Measurements from ENCODE around the gene TMEM229B. TPM values are rescaled to one million over a fixed set of nuclear protein-coding genes. Genes with fewer than 3 reads are reported as not detected.

Gene TMEM229B
- total and polyA plus RNA-seq, 3 experiments from 2014 or later = 3.2 to 34.4 (median 4.4) TPM

DNA sequence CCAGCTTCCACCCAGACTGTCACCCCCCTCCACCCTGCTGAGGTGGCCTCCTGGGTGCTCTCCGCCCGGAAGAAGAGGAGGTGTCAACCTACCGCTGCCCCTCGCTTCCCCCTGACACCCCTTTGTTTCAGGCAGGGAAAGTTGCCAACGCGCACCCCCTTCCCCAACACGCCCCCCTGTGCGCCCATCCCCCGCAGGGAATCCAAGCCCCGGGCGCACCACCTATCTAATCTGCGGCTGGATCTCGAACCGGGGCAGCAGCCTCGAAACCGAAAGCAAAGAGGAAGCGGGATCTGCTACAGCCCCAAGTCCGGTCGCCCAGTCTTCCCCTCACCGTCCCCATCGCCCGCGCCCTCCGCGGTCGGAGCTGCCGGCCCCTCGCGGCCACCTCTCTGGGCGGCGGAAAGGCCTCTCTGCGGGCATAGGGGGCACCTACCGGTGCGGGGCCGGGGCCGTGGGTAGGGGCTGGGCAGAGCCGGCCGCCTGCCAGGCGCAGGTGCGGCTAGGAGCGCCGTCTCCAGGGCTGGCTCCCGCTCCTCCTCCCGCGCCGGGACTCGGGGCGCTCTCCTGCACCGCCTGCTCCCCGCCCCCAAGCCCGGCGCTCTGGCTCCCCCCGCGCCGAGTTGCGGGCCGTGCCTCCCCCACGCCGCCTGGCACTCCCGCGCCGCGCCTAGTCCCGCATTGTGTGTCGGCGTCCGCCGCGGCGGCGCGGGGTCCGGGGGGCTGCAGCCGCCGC, 26.3 kb upstream of the TMEM229B start:
- H3K27me3 Mint-ChIP-seq = peaks cover 0 to 1% of the 10 kb centered on the region in 2 donors

DNA sequence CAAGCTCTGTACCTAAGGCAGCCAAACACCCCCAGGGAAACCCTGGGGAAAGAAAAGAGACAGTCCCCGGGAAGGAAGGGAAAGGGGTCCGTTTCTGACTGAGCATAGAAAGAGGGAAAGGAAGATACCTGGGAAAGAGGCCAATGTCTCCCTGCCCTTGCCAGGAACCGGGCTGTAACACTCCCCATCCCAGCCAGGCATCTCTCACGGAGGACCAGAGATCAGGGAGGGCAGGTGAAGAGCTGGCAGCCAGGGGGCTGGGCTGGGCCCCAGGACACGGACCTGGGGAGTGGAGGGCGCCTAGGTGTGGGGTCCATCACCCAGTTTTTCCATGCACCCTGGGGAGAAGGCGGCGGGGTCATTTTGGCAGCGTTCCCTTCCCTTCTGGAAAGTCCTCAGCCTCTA, 25.7 kb upstream of the TMEM229B start:
- Mint-ChIP-seq H3K27ac (peak overlapping the region; percentile 90 to 98 (median 92)), H3K36me3 (peaks cover 0 to 2% (median 0%) of the 10 kb centered on the region in 3 donors), H3K27me3 (peaks cover 0 to 1% of the 10 kb centered on the region in 2 donors), H3K4me3 (peak overlapping the region; percentile 93 to 98 (median 95)), H3K4me1 (peaks cover 24 to 43% (median 38%) of the 10 kb centered on the region in 3 donors), H3K9me3 (no peaks in the 10 kb centered on the region)
- CTCF ChIA-PET = interaction anchor here (1.1 to 3.2 kb wide), 5 partner anchors 11 to 87 kb away, joined by 3 to 16 read pairs (median 3); partner anchors contain the start of genes PIGH and TMEM229B
- Histone ChIP-seq H3K4me1 (ENCODE audit: insufficient read depth, low read length) (peaks cover 26% of the 10 kb centered on the region), H3K4me3 (ENCODE audit: low read length) (peak overlapping the region; percentile 74), H3K9me3 (ENCODE audit: low read length) (no peaks in the 10 kb centered on the region), H3K36me3 (ENCODE audit: insufficient read depth, low read length) (no peaks in the 10 kb centered on the region), H3K27me3 (ENCODE audit: insufficient read depth, low read length, poor library complexity, severe bottlenecking) (no peaks in the 10 kb centered on the region), H3K27ac (ENCODE audit: low read depth, low read length) (peak overlapping the region; percentile 73)
- POLR2A ChIA-PET = interaction anchor here (1.5 kb wide), 1 partner anchor 25 kb away, joined by 3 read pairs; the partner anchor contains the start of gene TMEM229B
- DNase-seq = no peak

More for the DNA sequence above, 26.3 kb upstream of the TMEM229B start:
- POLR2A ChIA-PET = interaction anchor here (1.2 to 1.5 kb wide), 2 partner anchors 26 to 27 kb away, joined by 3 read pairs; partner anchors contain the start of gene TMEM229B
- H3K4me3 ChIP-seq (ENCODE audit: low read length) = peak overlapping the region; percentile 74
- H3K27me3 ChIP-seq (ENCODE audit: insufficient read depth, low read length, poor library complexity, severe bottlenecking) = no peaks in the 10 kb centered on the region
- peaks cover 0 to 2% (median 0%) of the 10 kb centered on the region in 3 donors for H3K36me3 Mint-ChIP-seq
- peaks cover 26% of the 10 kb centered on the region for H3K4me1 ChIP-seq (ENCODE audit: insufficient read depth, low read length)
- CTCF ChIA-PET = interaction anchor here (1.1 to 3.2 kb wide), 5 partner anchors 11 to 87 kb away, joined by 3 to 16 read pairs (median 3); partner anchors contain the start of genes PIGH and TMEM229B
- H3K4me1 Mint-ChIP-seq = peaks cover 24 to 42% (median 38%) of the 10 kb centered on the region in 3 donors
- DNase-seq = peak; percentile 34 to 75 (median 54)
- H3K27ac ChIP-seq (ENCODE audit: low read depth, low read length) = peak overlapping the region; percentile 73
- H3K9me3 ChIP-seq (ENCODE audit: low read length) = no peaks in the 10 kb centered on the region
- peak overlapping the region; percentile 93 to 98 (median 95) for H3K4me3 Mint-ChIP-seq
- no peaks in the 10 kb centered on the region for H3K9me3 Mint-ChIP-seq
- H3K36me3 ChIP-seq (ENCODE audit: insufficient read depth, low read length) = no peaks in the 10 kb centered on the region
- H3K27ac Mint-ChIP-seq = peak overlapping the region; percentile 90 to 98 (median 92)

DNA sequence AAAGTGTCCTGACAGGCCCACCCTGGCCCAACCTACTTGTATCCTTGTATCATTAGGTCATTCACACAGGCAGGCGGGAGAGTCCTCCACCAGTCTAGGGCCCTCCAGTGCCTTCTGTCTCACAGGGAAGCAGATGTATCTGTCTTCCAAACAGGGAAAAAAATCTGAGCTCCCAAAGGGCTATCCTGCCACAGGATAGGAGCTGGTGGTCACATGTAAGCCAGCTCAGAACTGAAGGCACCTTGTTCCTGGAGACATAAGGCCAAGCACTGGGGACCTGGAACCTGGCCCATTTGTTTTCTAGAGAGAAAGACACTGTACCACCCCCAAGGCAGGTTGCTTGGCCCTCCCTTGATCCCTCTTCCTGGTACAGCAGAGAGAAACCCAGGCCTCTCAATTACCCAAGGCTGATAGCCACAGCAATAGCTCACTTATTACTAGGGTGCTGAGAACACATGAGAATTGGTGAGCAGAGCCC, 25.1 kb upstream of the TMEM229B start:
- Mint-ChIP-seq H3K4me1 (peaks cover 24 to 48% (median 38%) of the 10 kb centered on the region in 3 donors), H3K4me3 (peak overlapping the region; percentile 93 to 98 (median 95)), H3K27me3 (peaks cover 0 to 1% of the 10 kb centered on the region in 2 donors), H3K27ac (peak overlapping the region; percentile 89 to 98 (median 92)), H3K9me3 (no peaks in the 10 kb centered on the region), H3K36me3 (peaks cover 0 to 2% (median 1%) of the 10 kb centered on the region in 3 donors)
- Histone ChIP-seq H3K36me3 (ENCODE audit: insufficient read depth, low read length) (no peaks in the 10 kb centered on the region), H3K27me3 (ENCODE audit: insufficient read depth, low read length, poor library complexity, severe bottlenecking) (no peaks in the 10 kb centered on the region), H3K9me3 (ENCODE audit: low read length) (no peaks in the 10 kb centered on the region), H3K27ac (ENCODE audit: low read depth, low read length) (no peak overlapping the region), H3K4me1 (ENCODE audit: insufficient read depth, low read length) (peaks cover 26% of the 10 kb centered on the region), H3K4me3 (ENCODE audit: low read length) (no peak overlapping the region)
- POLR2A ChIA-PET = no interaction called here
- CTCF ChIA-PET = interaction anchor here (1.1 to 3.2 kb wide), 7 partner anchors 11 to 86 kb away, joined by 3 to 16 read pairs (median 3); partner anchors contain the start of genes PIGH and TMEM229B
- no peak for DNase-seq

DNA sequence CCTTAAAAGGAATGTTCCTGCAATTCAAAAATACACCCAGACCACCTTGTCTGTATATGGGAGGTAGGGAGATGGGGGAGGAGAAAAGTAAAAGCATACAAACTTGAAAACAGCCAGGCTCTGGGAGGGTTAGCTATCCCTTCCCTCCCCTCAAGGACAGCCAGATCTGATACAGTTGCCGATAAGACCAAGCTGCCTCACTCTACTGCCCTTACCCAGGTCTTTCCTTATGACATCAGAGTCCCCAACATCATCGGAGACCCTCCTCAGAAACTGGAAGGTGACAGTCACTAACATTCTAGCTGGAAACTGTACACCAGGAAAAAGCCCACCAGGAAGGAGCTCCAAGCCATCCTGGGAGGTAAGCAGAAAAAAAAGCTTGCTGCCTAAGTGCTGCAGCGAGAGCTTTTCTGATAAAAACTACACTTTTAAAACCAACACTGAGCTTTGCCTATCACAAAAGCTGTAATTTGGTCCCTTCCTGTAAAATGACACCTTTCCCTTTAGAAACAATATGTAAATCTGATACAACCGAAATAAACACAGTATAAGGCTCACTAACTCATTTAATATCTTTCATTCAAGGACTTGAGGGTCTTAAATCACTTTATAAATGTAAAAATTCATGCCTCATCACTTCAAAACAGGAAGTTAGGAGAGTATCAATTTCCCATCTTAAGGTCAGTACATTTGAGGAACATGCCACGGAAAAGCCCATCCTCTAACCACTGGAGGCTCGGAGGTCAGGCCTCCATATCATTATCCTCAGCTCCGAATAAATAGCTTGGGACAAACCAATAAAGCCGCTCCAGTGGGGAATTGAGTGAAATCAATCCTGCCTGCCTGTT, 24.2 kb upstream of the TMEM229B start:
- no peaks in the 10 kb centered on the region for H3K27me3 ChIP-seq (ENCODE audit: insufficient read depth, low read length, poor library complexity, severe bottlenecking)
- H3K36me3 ChIP-seq (ENCODE audit: insufficient read depth, low read length) = no peaks in the 10 kb centered on the region
- peaks cover 0 to 1% of the 10 kb centered on the region in 2 donors for H3K27me3 Mint-ChIP-seq
- H3K36me3 Mint-ChIP-seq = peaks cover 0 to 4% (median 2%) of the 10 kb centered on the region in 3 donors
- H3K27ac ChIP-seq (ENCODE audit: low read depth, low read length) = no peak overlapping the region
- H3K4me3 ChIP-seq (ENCODE audit: low read length) = no peak overlapping the region
- H3K4me1 Mint-ChIP-seq = peaks cover 24 to 48% (median 38%) of the 10 kb centered on the region in 3 donors
- CTCF ChIA-PET = interaction anchor here (0.6 to 3.2 kb wide), 8 partner anchors 12 to 192 kb away, joined by 3 to 16 read pairs (median 5); partner anchors contain the start of genes ATP6V1D and EIF2S1
- H3K4me1 ChIP-seq (ENCODE audit: insufficient read depth, low read length) = peaks cover 26% of the 10 kb centered on the region
- peak overlapping the region; percentile 74 to 98 (median 91) for H3K27ac Mint-ChIP-seq
- no peaks in the 10 kb centered on the region for H3K9me3 Mint-ChIP-seq
- H3K4me3 Mint-ChIP-seq = peak overlapping the region in 5 of 7 donors; percentile 7 to 96 (median 93)
- DNase-seq = no peak
- no peaks in the 10 kb centered on the region for H3K9me3 ChIP-seq (ENCODE audit: low read length)
- POLR2A ChIA-PET = no interaction called here

DNA sequence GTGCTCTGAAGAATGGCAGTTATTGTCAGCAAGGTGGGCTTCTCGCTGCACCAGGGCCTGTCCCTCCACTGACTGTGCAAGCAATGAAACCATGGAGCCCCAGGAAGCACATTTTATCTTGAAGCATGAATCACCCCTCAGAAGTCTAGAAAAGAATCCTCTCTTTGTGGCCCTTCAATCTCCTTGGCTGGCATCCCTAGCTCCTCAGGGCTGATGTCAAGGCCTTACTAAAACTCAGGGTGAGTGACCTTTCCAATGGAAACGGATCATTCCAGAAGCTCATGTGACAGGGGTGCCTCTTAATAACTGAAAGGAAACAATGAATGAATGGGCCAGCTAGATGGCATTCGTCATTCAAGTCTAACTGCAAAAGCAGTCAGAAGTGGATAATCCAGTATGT, 22.3 kb upstream of the TMEM229B start:
- Mint-ChIP-seq H3K27ac (peak overlapping the region in 7 of 8 donors; percentile 8 to 91 (median 57)), H3K36me3 (peaks cover 0 to 4% (median 4%) of the 10 kb centered on the region in 3 donors), H3K27me3 (peaks cover 0 to 1% of the 10 kb centered on the region in 2 donors), H3K9me3 (no peaks in the 10 kb centered on the region), H3K4me1 (peaks cover 16 to 37% (median 31%) of the 10 kb centered on the region in 3 donors), H3K4me3 (peak overlapping the region in 1 of 7 donors; percentile 80)
- CTCF ChIA-PET = interaction anchor here (1.4 to 2.0 kb wide), 2 partner anchors 23 to 83 kb away, joined by 5 to 7 read pairs; partner anchors contain the start of gene TMEM229B
- no peaks in the 10 kb centered on the region for H3K36me3 ChIP-seq (ENCODE audit: insufficient read depth, low read length)
- no peak overlapping the region for H3K27ac ChIP-seq (ENCODE audit: low read depth, low read length)
- no peaks in the 10 kb centered on the region for H3K9me3 ChIP-seq (ENCODE audit: low read length)
- H3K4me3 ChIP-seq (ENCODE audit: low read length) = no peak overlapping the region
- H3K27me3 ChIP-seq (ENCODE audit: insufficient read depth, low read length, poor library complexity, severe bottlenecking) = no peaks in the 10 kb centered on the region
- no peak for DNase-seq
- POLR2A ChIA-PET = no interaction called here
- peaks cover 20% of the 10 kb centered on the region for H3K4me1 ChIP-seq (ENCODE audit: insufficient read depth, low read length)

DNA sequence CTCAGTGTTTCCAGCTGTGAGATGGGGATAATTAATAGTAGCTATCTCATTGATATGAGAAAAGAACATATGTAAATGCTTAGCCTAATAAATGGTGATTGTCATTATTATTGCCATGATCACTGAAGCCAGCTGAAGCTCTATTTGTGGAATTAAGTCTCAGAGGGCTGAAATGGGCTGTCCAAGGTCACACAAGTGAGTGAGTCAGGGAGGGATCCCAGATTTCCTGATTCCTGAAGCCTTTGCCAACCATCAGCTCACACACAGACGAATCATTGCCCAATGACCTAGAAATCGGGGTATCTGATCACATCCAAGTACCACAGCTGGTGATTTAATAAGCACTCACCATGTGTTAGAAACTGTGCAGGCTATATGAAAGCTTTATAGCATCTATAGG, 21.6 kb upstream of the TMEM229B start:
- H3K4me3 Mint-ChIP-seq = peak overlapping the region in 1 of 7 donors; percentile 53
- Histone ChIP-seq H3K27me3 (ENCODE audit: insufficient read depth, low read length, poor library complexity, severe bottlenecking) (no peaks in the 10 kb centered on the region), H3K4me3 (ENCODE audit: low read length) (no peak overlapping the region), H3K4me1 (ENCODE audit: insufficient read depth, low read length) (peaks cover 16% of the 10 kb centered on the region), H3K9me3 (ENCODE audit: low read length) (no peaks in the 10 kb centered on the region), H3K36me3 (ENCODE audit: insufficient read depth, low read length) (no peaks in the 10 kb centered on the region), H3K27ac (ENCODE audit: low read depth, low read length) (no peak overlapping the region)
- peaks cover 0 to 8% (median 4%) of the 10 kb centered on the region in 3 donors for H3K36me3 Mint-ChIP-seq
- H3K9me3 Mint-ChIP-seq = no peaks in the 10 kb centered on the region
- ChIA-PET CTCF (interaction anchor here (1.4 to 2.0 kb wide), 2 partner anchors 22 to 82 kb away, joined by 5 to 7 read pairs; partner anchors contain the start of gene TMEM229B), POLR2A (no interaction called here)
- no peak for DNase-seq
- H3K27me3 Mint-ChIP-seq = peaks cover 0 to 1% of the 10 kb centered on the region in 2 donors
- peaks cover 13 to 33% (median 31%) of the 10 kb centered on the region in 3 donors for H3K4me1 Mint-ChIP-seq
- peak overlapping the region in 4 of 8 donors; percentile 8 to 73 (median 56) for H3K27ac Mint-ChIP-seq

DNA sequence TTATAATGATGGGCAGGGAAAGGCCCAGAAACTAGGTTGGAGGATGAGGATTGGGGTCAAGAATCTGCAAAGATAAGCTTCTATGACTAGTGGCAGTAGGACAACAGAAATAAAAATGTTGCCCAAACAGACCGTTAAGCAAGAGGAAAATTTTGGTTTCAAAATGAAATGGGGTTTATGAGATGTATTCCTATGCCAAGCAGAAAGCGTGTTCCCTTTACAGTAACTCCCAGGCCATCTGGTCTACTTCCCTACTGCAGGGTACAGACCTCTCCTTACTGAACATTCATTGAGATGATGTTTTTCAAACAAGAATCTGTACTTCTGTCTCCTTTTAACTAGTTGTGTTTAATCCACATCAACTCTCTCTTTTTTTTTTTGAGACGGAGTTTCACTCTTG, 20.4 kb upstream of the TMEM229B start:
- Histone ChIP-seq H3K27me3 (ENCODE audit: insufficient read depth, low read length, poor library complexity, severe bottlenecking) (no peaks in the 10 kb centered on the region), H3K4me1 (ENCODE audit: insufficient read depth, low read length) (peaks cover 10% of the 10 kb centered on the region), H3K27ac (ENCODE audit: low read depth, low read length) (no peak overlapping the region), H3K4me3 (ENCODE audit: low read length) (no peak overlapping the region), H3K9me3 (ENCODE audit: low read length) (no peaks in the 10 kb centered on the region), H3K36me3 (ENCODE audit: insufficient read depth, low read length) (no peaks in the 10 kb centered on the region)
- H3K27ac Mint-ChIP-seq = peak overlapping the region in 2 of 8 donors; percentile 9 to 82
- no peaks in the 10 kb centered on the region for H3K27me3 Mint-ChIP-seq
- H3K36me3 Mint-ChIP-seq = peaks cover 0 to 8% (median 4%) of the 10 kb centered on the region in 3 donors
- H3K4me3 Mint-ChIP-seq = no peak overlapping the region
- POLR2A ChIA-PET = no interaction called here
- H3K4me1 Mint-ChIP-seq = peaks cover 9 to 28% (median 25%) of the 10 kb centered on the region in 3 donors
- CTCF ChIA-PET = interaction anchor here (1.7 kb wide), 1 partner anchor 21 kb away, joined by 4 read pairs; the partner anchor contains the start of gene TMEM229B
- H3K9me3 Mint-ChIP-seq = no peaks in the 10 kb centered on the region
- DNase-seq = no peak

Measured in CD8-positive, alpha-beta memory T cell (primary cell).